GM18907 (cell line): ENCODE measurements around the gene IL17RD.

ENCODE experiments used
- ATAC-seq: cut with Tn5 transposase; IDR thresholded peaks from one replicate; pipeline ENCODE4 v1.9.1; 2021; ENCODE audit warnings: mild to moderate bottlenecking, moderate library complexity; ENCODE audit not compliant: unreplicated experiment

The IL17RD gene

GRCh38 chr3:57131210-57131588 lies 34.0 kb downstream of the IL17RD start:
- ATAC-seq, result no peak

- no peak for ATAC-seq
These were observed 34.5 kb downstream of the IL17RD start for GRCh38 chr3:57130571-57131209.

- no peak for ATAC-seq
These were observed 36.1 kb downstream of the IL17RD start for GRCh38 chr3:57128826-57129667.

- no peak for ATAC-seq
These were observed 37.1 kb downstream of the IL17RD start for GRCh38 chr3:57127891-57128518.

- no peak for ATAC-seq
These were observed 38.9 kb downstream of the IL17RD start for GRCh38 chr3:57126244-57126643.

GRCh38 chr3:57120451-57121174 lies 44.5 kb downstream of the IL17RD start:
- ATAC-seq, result no peak

GRCh38 chr3:57120040-57120439 lies 45.1 kb downstream of the IL17RD start:
- no peak for ATAC-seq

- ATAC-seq, result no peak
These were observed 46.9 kb downstream of the IL17RD start for GRCh38 chr3:57118254-57118653.

GRCh38 chr3:57116501-57116900 lies 48.7 kb downstream of the IL17RD start:
- ATAC-seq, result no peak

- ATAC-seq, result no peak
These were observed 52.9 kb downstream of the IL17RD start for GRCh38 chr3:57112206-57112605.

GRCh38 chr3:57110798-57111197 lies 54.4 kb downstream of the IL17RD start:
- ATAC-seq, result no peak

- no peak for ATAC-seq
These were observed 54.9 kb downstream of the IL17RD start for GRCh38 chr3:57110214-57110613.

- ATAC-seq, result no peak
These were observed 55.5 kb downstream of the IL17RD start for GRCh38 chr3:57109437-57110199.

- ATAC-seq, result no peak
These were observed 56.5 kb downstream of the IL17RD start for GRCh38 chr3:57108684-57109083.

GRCh38 chr3:57105585-57105984 lies 59.6 kb downstream of the IL17RD start:
- no peak for ATAC-seq

- ATAC-seq, result peak; percentile 71
These were observed 65.0 kb downstream of the IL17RD start for GRCh38 chr3:57100046-57100695.

- ATAC-seq, result no peak
These were observed 66.5 kb downstream of the IL17RD start for GRCh38 chr3:57098418-57099310.

- ATAC-seq, result no peak
These were observed 67.6 kb downstream of the IL17RD start for GRCh38 chr3:57097536-57097935.

- no peak for ATAC-seq
These were observed 69.8 kb downstream of the IL17RD start for GRCh38 chr3:57095363-57095762.
